Right atrium auricular region (tissue), 2 donors: Measurements from ENCODE around the gene E2F1. TPM values are rescaled to one million over a fixed set of nuclear protein-coding genes. Genes with fewer than 3 reads are reported as not detected.
A peak's percentile ranks its signal among the peaks of the same experiment; 100 is the strongest.

Experiments
- DNase-seq: peaks from one replicate; pipeline ENCODE4 v3.0.0-alpha.2; 2019; ENCODE audit warnings: low spot score
- H3K27ac ChIP-seq, 2 donors: fragments of 200-600 bp; sonication (generic); 1 replicate in 1 of 2; 2 replicates in 1 of 2; pipeline ENCODE4 v1.5.1; 2016 to 2019
- H3K27me3 ChIP-seq, 2 donors: fragments of 200-600 bp; sonication (generic); one replicate each; pipeline versions ENCODE4 v1.5.1 to v1.6.0; 2017 to 2019
- H3K36me3 ChIP-seq: fragments of 200-600 bp; sonication (generic); one replicate; pipeline ENCODE4 v1.5.1; 2016
- H3K4me1 ChIP-seq, 2 donors: fragments of 200-600 bp; sonication (generic); one replicate each; pipeline versions ENCODE4 v1.5.1 to v1.6.0; 2017 to 2019
- H3K4me3 ChIP-seq, 2 donors: fragments of 200-600 bp; sonication (generic); 1 replicate in 1 of 2; 2 replicates in 1 of 2; pipeline ENCODE4 v1.5.1; 2017 to 2019; ENCODE audit warnings: mild to moderate bottlenecking in 1 of 2, moderate library complexity in 1 of 2
- H3K9me3 ChIP-seq, 2 donors: fragments of 200-600 bp; sonication (generic); one replicate each; pipeline ENCODE4 v1.5.1; 2019
- CTCF ChIP-seq, 2 donors: fragments of 200-600 bp; sonication (generic); IDR thresholded peaks; one replicate each; pipeline ENCODE4 v1.5.1; 2019; ENCODE audit warnings: antibody characterized with exemption in 2 of 2
- total RNA-seq, 2 donors: library from RNA; depleted of rRNA; stranded (reverse); fragments of >200 nt; gene quantifications; one replicate each; pipeline ENCODE4 v1.1.0, GENCODE V29; 2016

E2F1 gene
- total RNA-seq, 2 donors from 2014 or later = 0.31 to 0.33 TPM

- no peak for TF ChIP-seq CTCF (IDR thresholded peaks at IDR 0.05)
- Histone ChIP-seq H3K9me3 (no peaks in the 10 kb centered on the region), H3K27me3 (no peaks in the 10 kb centered on the region), H3K4me1 (peaks cover 0 to 40% of the 10 kb centered on the region in 2 donors), H3K36me3 (no peaks in the 10 kb centered on the region), H3K4me3 (no peak overlapping the region), H3K27ac (peak overlapping the region in 1 of 2 donors; percentile 29)
- DNase-seq = no peak
These were observed 9.2 kb downstream of the E2F1 start for GRCh38 chr20:33676652-33677645.

- peaks cover 8% of the 10 kb centered on the region for H3K36me3 ChIP-seq
- H3K4me1 ChIP-seq = peaks cover 0 to 40% of the 10 kb centered on the region in 2 donors
- no peak overlapping the region for H3K4me3 ChIP-seq
- H3K9me3 ChIP-seq = no peaks in the 10 kb centered on the region
- H3K27ac ChIP-seq = peak overlapping the region; percentile 89 to 94
- DNase-seq = no peak
- no peak for TF ChIP-seq CTCF (IDR thresholded peaks at IDR 0.05)
- no peaks in the 10 kb centered on the region for H3K27me3 ChIP-seq
These were observed 10.1 kb downstream of the E2F1 start for GRCh38 chr20:33676121-33676520.

- Histone ChIP-seq H3K9me3 (no peaks in the 10 kb centered on the region), H3K27ac (peak overlapping the region; percentile 89 to 94), H3K4me1 (peaks cover 0 to 40% of the 10 kb centered on the region in 2 donors), H3K27me3 (no peaks in the 10 kb centered on the region), H3K36me3 (peaks cover 16% of the 10 kb centered on the region), H3K4me3 (peak overlapping the region; percentile 41 to 81)
- DNase-seq = peak; percentile 81
- TF ChIP-seq CTCF (IDR thresholded peaks at IDR 0.05) = no peak
These were observed 10.8 kb downstream of the E2F1 start for GRCh38 chr20:33675136-33675959.

GRCh38 chr20:33674294-33675135 lies 11.7 kb downstream of the E2F1 start, which contains the start of gene NECAB3:
NECAB3 (minus strand) TSS chr20:33674428; CDS start chr20:33674352, 76 bp downstream.
- peaks cover 0 to 47% of the 10 kb centered on the region in 2 donors for H3K4me1 ChIP-seq

More at GRCh38 chr20:33674294-33675135, 11.7 kb downstream of the E2F1 start, which contains the start of gene NECAB3:
- DNase-seq = peak; percentile 85
- H3K27me3 ChIP-seq = no peaks in the 10 kb centered on the region
- peak within 1 kb of the TSS; percentile 89 to 94 for H3K27ac ChIP-seq
- H3K36me3 ChIP-seq = peaks cover 17% of the 10 kb centered on the region
- H3K9me3 ChIP-seq = no peaks in the 10 kb centered on the region
- no peak for TF ChIP-seq CTCF (IDR thresholded peaks at IDR 0.05)
- peak within 1 kb of the TSS; percentile 73 to 81 for H3K4me3 ChIP-seq
